Peyer's patch (tissue), 4 donors: ENCODE data around the gene FOXL1.

Experiments
- POLR2A ChIP-seq, 2 donors: fragments of 450-650 bp; IDR thresholded peaks; one replicate each; pipeline ENCODE4 v1.5.1; 2017; ENCODE audit warnings: antibody characterized with exemption in 2 of 2, mild to moderate bottlenecking in 2 of 2, moderate library complexity in 2 of 2
- TF ChIP-seq, protein P1 (sequence below), 6 experiments: fragments of 450-650 bp in 4 of 6; fragments of 200-600 bp in 2 of 6; sonication (generic) in 1 of 6; IDR thresholded peaks; one replicate each; pipeline ENCODE4 v1.5.1; 2017 to 2019; ENCODE audit warnings: antibody characterized with exemption in 6 of 6, mild to moderate bottlenecking in 3 of 6, moderate library complexity in 1 of 6

DNA sequence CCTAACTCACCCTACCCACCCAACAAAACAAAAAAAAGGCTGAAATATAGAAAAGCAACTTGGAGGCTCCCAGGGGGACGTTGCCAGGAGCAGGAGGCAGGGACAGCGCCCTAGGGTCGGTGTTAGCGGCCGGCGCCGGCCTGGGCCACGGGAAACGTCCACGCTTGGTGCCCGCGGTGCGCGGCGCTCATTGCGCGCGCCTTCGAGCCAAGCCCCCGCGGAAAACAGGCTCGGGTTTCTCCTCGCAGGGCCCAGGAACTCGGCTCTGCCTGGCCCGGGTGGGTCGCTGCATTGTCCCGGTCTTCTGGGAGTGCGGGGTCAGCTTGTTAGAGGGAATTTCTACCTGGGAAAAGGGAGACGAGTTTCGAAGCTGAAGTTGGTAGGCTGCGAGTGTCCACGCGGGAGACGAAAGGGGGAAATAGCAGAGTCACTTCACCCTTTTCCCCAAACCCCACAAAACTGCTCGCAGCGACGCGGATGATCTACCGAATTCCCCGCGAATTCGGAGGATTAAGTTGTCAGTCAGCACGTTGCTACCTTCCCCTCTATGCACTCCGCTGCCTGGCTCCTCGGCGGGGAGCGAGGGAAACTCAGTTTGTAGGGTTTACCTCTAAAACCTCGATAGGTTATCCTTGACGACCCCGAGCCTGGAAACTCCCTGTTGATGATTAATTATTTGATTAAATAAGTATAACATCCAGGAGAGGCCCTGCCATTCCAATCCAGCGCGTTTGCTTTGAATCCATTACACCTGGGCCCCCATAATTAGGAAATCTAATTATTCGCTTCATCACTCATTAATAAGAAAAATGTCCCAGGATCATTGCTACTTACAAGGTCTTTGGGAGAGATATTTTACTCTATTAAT is 12.5 kb upstream of the FOXL1 start:
- TF ChIP-seq, protein P1, sequence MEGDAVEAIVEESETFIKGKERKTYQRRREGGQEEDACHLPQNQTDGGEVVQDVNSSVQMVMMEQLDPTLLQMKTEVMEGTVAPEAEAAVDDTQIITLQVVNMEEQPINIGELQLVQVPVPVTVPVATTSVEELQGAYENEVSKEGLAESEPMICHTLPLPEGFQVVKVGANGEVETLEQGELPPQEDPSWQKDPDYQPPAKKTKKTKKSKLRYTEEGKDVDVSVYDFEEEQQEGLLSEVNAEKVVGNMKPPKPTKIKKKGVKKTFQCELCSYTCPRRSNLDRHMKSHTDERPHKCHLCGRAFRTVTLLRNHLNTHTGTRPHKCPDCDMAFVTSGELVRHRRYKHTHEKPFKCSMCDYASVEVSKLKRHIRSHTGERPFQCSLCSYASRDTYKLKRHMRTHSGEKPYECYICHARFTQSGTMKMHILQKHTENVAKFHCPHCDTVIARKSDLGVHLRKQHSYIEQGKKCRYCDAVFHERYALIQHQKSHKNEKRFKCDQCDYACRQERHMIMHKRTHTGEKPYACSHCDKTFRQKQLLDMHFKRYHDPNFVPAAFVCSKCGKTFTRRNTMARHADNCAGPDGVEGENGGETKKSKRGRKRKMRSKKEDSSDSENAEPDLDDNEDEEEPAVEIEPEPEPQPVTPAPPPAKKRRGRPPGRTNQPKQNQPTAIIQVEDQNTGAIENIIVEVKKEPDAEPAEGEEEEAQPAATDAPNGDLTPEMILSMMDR (IDR thresholded peaks at IDR 0.05) = no peak
- no peak for TF ChIP-seq POLR2A (IDR thresholded peaks at IDR 0.05)
